Left lobe of liver (tissue), 2 donors: ENCODE measurements around the gene GALR3. TPM values are rescaled to one million over a fixed set of nuclear protein-coding genes. Genes with fewer than 3 reads are reported as not detected.
"Not testable (repeated sequence)": the region's sequence is repeated elsewhere in the genome, so short reads cannot be mapped to it uniquely, and the experiment has no call there.

Experiments
- ATAC-seq: fragments of 200-7000 bp; cut with Tn5 transposase; one replicate; pipeline ENCODE4 v1.9.1; 2020; ENCODE audit warnings: mild to moderate bottlenecking, moderate library complexity
- DNase-seq: peaks from one replicate; pipeline ENCODE4 v3.0.0-alpha.2; 2020; ENCODE audit warnings: low spot score
- total RNA-seq: library from RNA; stranded (reverse); gene quantifications from one replicate; pipeline ENCODE4 v1.2.1, GENCODE V29; 2021
- donor health status: DM: no; HTN: no; CAD: no; lungs with moderate emphysema.
- donor health status: DM: no; HTN: yes; CAD: no.

GALR3 gene, protein sequence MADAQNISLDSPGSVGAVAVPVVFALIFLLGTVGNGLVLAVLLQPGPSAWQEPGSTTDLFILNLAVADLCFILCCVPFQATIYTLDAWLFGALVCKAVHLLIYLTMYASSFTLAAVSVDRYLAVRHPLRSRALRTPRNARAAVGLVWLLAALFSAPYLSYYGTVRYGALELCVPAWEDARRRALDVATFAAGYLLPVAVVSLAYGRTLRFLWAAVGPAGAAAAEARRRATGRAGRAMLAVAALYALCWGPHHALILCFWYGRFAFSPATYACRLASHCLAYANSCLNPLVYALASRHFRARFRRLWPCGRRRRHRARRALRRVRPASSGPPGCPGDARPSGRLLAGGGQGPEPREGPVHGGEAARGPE
- total RNA-seq: 0.65 TPM

DNA sequence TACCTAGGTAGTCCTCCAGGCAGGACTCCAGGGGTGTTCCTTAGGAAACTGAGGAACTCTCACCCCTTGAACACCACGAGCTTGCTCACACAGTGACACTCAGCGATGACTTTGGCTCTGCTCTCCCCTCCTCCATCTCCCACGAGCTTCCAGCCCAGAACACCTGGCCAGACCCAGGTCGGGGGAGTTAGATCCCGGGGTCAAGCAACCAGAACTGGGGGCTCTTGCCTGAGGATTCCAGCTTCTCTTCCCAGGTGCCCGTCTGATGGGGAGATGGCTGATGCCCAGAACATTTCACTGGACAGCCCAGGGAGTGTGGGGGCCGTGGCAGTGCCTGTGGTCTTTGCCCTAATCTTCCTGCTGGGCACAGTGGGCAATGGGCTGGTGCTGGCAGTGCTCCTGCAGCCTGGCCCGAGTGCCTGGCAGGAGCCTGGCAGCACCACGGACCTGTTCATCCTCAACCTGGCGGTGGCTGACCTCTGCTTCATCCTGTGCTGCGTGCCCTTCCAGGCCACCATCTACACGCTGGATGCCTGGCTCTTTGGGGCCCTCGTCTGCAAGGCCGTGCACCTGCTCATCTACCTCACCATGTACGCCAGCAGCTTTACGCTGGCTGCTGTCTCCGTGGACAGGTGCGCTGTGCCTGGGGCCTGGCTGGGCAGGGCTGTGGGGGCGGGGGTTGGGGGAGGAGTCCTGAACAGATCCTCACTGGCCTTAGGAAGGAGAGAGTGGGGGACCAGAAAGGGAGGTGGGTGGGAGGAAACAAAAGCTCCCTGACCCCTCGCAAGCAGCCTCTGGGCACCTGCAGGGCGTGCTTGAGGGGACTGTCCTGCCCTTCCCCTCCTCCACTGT is at the start of gene GALR3:
TSS of gene GALR3 (plus strand) at position 249 of the 852 bp plus-strand sequence. CDS start at position 274, 25 bp downstream.
- ATAC-seq: peak; percentile 61
- no peak for DNase-seq

DNA sequence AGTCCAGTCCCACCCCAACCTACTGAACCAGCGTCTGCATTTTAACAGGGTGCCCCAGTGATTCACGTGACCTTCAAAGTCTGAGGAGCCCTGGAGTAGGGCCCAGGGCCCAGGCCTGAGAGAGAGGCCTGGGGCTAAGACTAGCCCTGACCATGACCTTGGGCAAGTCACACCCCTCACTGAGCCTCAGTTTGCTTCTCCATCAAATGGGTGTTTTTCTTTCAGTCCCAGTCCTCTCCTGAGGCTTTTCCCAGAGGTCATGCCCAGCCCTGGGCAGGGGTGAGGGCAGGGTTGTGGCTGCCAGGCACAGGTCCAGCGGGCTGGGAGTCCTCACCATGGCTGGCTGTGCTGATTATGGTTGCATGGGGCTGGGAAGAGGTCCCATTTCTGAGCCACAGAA is 48.5 kb upstream of the GALR3 start:
- ATAC-seq (no peak), DNase-seq (no peak)

DNA sequence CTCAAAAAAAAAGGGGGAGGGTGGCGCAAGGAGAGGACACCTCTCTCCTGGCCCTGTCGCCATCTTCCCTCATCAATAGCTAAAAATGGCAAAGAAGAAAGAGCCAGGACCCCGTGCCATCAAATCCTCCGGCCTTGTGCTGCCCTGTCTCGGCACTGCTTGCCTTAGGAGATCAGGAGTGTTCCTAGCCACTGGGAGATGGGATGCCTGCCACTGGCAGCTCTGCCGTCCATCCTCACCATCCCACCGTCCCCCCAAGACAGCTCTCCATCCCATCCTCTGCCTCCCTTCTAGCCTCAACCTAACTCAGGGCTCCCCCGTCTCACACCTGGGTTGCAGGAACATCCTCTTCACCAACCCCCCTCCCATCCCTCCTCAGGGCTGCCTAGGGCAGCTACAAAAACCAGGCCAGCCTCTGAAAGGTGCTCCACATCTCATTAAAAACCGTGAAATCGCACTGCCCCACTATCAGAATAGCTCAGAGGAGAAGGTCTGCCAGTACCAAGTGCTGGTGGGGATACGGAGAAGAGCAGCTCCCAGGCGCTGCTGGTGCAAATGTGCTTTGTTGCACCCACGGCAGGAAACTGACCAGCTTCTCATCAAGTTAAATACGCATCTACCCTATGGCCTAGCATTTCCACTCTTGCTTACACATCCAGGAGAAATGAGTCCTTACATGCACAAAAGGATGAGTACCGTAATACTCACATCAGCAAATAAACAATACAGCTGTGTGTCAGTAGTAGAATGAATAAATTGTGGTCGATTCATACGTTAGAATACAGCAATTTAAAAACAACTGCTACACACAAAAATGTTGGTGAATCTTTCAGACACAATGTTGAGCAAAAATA is 47.2 kb upstream of the GALR3 start:
- no peak for ATAC-seq

DNA sequence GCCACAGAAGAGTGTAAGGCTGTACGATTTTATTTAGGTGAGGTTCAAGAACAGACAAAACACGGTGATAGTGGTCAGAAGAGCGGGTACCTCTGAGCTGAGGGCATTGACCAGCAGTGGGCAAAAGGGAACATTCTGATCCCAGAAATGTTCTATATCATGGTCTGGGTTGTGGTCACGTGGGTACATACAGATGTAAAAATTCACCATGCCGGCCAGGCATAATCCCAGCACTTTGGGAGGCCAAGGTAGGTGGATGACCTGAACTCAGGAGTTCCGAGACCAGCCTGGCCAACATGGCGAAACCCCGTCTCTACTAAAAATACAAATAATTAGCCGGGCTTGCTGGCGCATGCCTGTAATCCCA is 46.6 kb upstream of the GALR3 start:
- ATAC-seq (no peak), DNase-seq (no peak)

More for the DNA sequence above, 47.2 kb upstream of the GALR3 start:
- no peak for DNase-seq

DNA sequence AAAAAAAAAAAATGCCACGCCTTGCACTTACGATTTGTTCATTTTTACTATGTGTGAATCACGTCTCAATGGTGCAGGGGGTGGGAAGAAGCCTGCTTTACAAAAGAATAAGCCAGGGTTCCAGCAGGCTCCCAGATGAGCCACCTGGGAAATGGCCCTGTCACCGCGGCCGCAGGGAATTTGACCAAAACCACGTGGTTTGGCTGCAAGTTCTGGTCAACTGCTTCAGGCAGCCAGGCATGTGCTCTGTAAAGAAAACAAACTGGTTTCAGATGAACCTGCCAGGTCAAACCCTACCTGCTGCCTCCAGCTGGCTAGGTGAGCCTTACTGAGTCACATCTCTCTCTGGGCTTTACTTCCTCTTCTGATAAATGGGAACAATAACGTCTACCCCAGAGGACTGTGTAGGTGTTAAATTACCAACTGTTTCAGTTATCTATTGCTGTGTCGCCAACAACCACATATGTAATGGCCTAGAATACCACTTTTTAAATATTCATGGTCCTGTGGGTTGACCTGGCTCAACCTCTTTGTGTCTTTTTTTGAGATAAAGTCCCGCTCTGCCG is 46.0 kb upstream of the GALR3 start:
- DNase-seq (peak; percentile 87), ATAC-seq (peak; percentile 86)

DNA sequence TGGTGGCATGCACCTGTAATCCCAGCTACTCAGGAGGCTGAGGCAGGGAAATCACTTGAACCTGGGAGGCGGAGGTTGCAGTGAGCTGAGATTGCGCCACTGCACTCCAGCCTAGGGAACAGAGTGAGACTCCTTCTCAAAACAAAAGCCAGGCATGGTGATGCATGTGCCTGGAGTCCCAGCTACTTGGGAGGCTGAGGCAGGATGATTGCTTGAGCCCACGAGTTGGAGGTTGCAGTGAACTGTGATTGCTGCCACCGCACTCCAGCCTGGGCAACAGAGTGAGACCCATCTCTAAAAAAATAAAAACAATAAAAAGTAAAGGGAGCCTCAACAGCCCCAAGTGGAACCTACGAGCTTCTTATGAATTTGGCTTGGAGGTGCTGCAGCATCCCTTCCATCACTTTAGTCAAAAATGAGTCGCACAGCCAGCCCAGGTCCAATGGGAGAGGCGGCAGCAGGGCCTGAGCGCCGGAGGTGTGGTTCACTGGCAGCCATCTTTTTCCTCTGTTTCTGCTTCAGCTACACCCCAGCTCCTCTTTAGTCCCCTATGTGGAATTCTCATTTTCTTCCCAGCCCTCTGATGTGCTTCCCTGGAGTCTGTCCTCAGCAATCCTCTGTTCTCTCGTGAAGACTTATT is 44.7 kb upstream of the GALR3 start:
- ATAC-seq: no peak
- no peak for DNase-seq

DNA sequence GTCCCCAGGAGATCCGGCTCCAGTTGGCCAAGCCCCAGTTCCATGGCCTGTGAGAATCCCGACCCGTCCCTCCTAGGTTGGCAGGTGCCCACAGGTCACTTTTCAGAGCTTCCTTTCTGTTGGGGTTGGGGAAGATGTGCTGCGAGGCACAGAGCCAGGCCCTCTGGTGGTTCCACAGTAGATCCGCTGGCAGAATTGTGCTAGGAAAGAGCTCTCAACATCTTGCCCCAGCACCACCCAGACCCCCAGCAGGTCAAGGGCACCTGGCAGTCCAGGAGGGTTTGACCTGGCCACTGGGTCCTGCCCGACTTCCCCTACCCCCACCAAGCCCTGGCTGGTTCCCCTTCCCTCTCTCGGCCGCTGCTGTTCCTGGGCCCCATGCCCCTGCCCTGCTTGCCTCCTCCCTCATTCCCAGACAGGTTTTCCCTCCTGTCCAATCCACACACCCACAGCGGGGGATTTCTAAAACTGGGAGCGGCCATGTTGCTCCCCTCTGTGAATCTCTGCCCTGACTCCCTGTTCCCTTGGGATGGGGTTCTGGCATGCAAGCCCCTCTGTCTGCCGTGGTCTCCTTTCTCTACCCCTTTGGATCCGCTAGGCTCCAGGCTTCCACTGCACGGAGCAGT is 41.6 kb upstream of the GALR3 start:
- ATAC-seq (peak; percentile 58), DNase-seq (peak; percentile 70)

DNA sequence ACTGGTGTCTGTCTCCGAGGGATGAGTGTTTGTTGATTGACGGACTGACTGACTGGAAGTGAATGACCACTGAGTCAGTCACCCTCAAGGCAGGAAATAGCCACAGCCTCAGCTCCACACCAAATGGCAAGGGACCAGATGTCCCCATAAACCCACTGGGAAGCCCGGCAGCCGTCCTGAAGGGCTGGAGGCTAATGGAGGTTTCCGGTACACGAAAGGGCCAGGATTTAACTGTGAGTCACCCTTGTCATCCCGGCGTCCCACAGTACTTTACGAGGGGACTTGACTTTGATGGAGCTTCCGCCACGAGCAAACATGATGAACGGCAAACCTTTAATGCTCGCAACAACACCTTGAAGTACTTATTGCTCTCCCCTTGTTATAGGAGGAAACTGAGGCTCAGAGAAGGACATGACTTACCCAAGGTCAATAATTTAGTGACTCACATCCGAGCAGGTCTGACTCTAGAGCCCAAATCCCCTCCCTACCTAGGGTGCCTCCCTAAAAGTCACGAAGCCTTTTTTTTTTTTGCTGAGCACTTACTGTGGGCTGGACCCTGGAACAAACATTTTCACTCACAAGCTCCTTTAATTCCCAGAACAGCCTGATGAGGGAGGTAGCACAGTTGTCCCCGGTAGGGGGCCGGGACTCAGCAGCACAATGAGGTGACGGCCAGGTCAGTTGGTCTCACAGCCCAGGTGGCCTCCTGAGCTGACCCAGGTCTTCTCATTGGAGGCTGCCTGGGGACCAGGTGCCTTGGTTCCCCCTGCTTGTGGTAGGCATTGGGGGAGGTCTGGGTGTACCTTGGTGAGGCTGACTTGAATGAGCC is 40.6 kb upstream of the GALR3 start:
- ATAC-seq (no peak), DNase-seq (no peak)

DNA sequence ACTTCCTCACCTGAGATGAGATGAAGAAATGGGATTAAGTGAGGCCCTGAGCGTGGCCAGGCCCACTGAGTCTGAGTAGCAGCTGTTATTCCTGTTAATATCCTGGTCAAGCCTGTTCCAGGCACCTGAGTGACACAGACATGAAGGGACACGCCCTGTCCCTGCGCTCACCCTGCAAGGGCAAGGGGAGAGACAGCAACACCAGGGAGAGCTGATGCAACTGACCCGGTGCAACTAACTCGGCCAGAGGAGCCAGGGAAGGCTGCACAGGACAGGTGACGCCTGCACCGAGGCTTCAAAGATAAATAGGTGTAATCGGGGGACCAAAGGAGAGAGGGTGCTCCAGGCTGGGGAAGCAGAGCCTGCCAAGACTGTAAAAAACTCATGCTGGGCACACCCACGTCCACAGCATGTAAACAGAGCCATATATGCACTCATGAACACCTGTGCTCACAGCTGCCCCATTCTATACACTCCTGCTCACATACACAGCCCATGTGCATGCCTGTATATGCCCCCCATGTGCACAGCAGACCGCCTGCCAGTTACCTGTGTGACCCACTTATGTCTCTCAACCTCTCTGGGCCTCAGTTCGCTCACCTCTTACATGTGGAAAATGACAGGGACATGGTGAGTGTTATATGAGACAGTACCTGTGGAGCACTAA is 38.2 kb upstream of the GALR3 start:
- DNase-seq (no peak), ATAC-seq (peak; percentile 82)

DNA sequence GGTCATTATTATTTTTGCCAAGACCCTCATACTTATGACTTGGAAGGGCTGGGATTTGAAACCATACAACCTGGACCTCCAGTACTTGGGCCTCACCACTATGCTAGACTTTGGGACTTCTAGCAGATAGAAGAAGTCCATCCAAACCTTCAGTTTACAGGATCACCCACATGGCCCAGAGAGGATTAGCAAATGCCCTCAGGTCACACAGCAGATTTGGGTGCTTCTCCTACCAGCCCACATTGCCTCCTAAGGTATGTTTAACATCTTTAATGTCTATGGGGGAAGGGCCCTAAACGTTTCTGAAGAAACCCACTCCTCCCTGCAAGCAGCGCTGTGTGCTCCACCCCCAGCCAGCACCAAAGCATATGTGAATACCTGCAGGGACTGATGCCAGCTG is 32.9 kb upstream of the GALR3 start:
- ATAC-seq (no peak), DNase-seq (no peak)

DNA sequence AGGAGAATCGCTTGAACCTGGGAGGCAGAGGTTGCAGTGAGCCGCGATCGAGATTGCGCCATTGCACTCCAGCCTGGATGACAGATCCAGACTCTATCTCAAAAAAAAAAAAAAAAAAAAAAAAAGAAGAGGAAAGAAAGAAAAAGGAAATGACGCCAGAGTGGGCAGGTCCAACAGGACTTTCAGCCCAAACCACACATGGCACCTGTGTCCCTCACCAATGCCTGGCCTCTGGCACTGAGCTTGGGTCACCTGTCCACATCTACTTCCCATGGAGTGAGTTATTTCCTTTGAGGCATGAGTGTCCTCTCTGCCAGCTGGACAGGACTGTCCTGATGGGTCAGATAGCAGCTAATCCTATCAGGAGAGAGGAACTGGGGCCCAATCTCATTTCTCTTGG is 30.7 kb upstream of the GALR3 start:
- ATAC-seq (peak; percentile 19), DNase-seq (no peak)

DNA sequence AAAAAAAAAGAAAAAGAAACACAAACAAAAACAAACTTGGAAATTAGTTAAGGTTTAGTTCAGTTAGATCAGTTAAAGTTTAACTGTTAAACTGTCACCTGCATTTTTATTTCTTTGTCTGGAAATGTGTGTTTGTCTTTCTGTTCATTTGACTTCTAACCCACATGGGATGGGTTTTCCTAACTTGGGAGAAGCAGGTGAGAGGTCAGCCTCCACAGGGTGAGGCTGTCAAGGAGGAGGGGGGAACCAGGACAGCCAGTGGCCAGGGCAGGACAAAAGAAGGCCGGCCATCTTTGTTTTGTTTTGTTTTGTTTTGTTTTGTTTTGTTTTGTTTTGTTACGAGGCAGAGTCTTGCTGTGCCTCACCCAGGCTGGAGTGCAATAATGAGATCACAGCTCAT is 28.8 kb upstream of the GALR3 start:
- no peak for DNase-seq
- peak; percentile 23 for ATAC-seq

DNA sequence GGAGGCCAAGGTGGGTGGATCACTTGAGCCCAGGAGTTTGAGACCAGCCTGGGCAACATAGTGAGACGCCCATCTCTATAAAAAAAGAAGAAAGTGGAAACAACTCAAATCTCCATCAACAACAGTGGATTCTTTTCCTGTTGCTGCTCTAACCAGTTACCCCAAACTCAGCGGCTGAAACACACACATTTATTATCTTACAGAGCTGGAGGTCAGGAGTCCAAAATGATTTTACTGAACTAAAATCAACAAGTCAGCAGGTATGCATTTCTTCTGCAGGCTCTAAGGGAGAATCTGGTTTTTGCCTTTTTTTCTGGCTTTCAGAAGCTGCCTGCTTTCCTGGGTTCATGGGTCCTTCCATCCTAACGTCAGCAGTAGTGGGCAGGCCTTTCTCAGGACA is 27.1 kb upstream of the GALR3 start:
- no peak for ATAC-seq
- DNase-seq: no peak

DNA sequence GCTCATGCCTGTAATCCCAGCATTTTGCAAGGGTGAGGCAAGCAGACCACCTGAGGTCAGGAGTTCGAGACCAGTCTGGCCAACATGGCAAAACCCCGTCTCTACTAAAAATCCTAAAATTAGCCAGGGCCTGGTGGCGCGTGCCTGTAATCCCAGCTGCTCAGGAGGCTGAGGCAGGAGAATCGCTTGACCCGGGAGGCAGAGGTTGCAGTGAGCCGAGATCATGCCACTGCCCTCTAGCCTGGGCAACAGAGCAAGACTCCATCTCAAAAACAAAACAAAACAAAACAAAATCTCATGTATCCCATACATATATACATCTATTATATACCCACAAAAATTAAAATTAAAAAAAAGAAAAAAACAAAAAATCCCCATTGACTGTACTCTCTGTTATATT is 25.9 kb upstream of the GALR3 start:
- ATAC-seq, DNase-seq: not testable (repeated sequence)

DNA sequence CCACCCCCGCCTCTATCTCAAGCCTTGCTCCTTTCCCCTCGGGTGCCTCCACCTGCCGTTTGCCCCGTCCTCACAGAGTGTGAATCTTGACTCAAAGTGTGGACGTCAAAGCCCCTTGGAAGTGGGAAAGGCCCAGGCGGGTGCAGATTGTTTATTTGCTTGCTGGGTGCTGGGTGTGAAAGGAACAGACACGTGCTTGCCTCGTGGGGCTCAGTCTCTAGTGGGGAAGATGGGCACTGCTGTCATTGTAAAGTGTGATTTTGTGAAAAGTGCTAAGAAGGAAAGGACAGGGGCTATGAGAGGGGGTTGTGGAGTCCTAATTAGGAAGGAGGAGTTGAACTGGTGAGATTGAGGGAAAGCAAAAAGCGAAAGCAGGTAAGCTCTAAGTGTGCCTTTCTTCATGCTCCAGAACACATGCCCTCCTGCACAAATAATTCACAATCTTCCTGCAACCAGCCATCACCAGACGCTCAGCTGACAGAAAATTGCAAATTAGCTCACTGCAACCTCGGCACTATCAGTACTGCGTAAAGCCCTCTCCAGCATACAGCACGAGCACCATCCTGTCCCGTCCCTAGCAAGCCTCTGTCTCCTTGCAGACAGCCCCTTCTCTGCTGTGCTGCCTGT is 25.2 kb upstream of the GALR3 start:
- no peak for ATAC-seq
- no peak for DNase-seq

DNA sequence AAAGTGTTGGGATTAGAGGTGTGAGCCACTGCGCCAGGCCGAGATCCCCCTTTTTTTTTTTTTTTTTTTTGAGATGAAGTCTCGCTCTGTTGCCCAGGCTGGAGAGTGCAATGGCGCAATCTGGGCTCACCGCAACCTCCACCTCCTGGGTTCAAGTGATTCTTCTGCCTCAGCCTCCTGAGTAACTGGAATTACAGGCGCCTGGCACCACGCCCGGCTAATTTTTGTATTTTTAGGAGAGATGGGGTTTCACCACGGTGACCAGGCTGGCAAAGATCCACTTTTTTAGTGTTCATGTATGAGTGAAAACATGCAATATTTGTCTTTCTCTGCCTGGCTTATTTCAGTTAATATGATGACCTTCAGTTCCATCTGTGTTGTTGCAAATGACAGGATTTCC is 23.2 kb upstream of the GALR3 start:
- ATAC-seq, DNase-seq: not testable (repeated sequence)

DNA sequence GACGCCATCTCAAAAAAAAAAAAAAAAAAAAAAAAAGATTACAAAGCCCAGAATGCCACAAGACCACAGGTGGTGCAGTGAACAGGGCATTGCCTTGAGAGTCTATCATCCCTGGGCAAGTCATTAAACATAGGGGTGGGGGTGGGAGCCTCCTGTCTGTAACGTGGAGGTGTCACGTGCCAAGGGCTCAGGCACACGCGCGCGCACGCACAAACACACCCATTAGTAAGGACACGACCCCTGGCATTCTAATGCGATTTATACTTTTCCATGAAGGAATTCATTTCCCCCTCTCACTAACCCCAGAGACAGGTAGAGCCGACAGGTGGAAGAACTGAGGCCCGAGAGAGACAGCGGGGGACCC is 21.3 kb upstream of the GALR3 start:
- ATAC-seq (peak; percentile 5), DNase-seq (no peak)
